Mucosa of descending colon (tissue), 3 donors: ENCODE data around the gene RFX3. TPM values are rescaled to one million over a fixed set of nuclear protein-coding genes. Genes with fewer than 3 reads are reported as not detected.

Experiments used
- ATAC-seq: fragments of 200-7000 bp; cut with Tn5 transposase; one replicate; pipeline ENCODE4 v1.9.1; 2020; ENCODE audit warnings: mild to moderate bottlenecking, moderate library complexity
- DNase-seq, 3 donors: peaks; one replicate each; pipeline ENCODE4 v3.0.0-alpha.2; 2020
- H3K36me3 ChIP-seq: fragments of 200-600 bp; one replicate; pipeline ENCODE4 v1.8.0; 2021; ENCODE audit warnings: low read depth, mild to moderate bottlenecking
- H3K4me1 ChIP-seq: fragments of 200-600 bp; one replicate; pipeline ENCODE4 v1.8.0; 2021; ENCODE audit warnings: low read depth, mild to moderate bottlenecking
- H3K4me3 ChIP-seq: fragments of 200-600 bp; one replicate; pipeline ENCODE4 v1.8.0; 2021; ENCODE audit warnings: mild to moderate bottlenecking
- H3K9me3 ChIP-seq: fragments of 200-600 bp; one replicate; pipeline ENCODE4 v1.8.0; 2021; ENCODE audit warnings: mild to moderate bottlenecking
- CTCF ChIP-seq: fragments of 200-600 bp; IDR thresholded peaks from one replicate; pipeline ENCODE4 v1.8.0; 2022; ENCODE audit warnings: antibody characterized with exemption, mild to moderate bottlenecking
- intact Hi-C, 2 donors: fragments of 100-400 bp; cut with DNase I in 1 of 2; cut with micrococcal nuclease in 1 of 2; formaldehyde crosslinking; loops; one replicate each; pipeline versions ENCODE4 v1.11.0 to v1.11.1; 2022; cut with DNase I, micrococcal nuclease
- total RNA-seq, 3 donors: library from RNA; stranded (reverse); fragmentation: NEBNext Ultra II Directional in 2 of 3; extraction: Animal tissue kit (Norgen Biotek cat#: 25700) in 2 of 3; gene quantifications; one replicate each; pipeline versions ENCODE4 v1.2.1 to v1.2.4, GENCODE V29; 2021 to 2023
- donor health status: DM: no; HTN: no; CAD: no; lungs with moderate emphysema.
- donor health status: DM: no; HTN: no; CAD: no.
- donor health status: DM: no; HTN: yes; CAD: no.

The RFX3 gene
- total RNA-seq, 3 donors from 2014 or later: 12.0 to 13.3 (median 12.3) TPM

DNA sequence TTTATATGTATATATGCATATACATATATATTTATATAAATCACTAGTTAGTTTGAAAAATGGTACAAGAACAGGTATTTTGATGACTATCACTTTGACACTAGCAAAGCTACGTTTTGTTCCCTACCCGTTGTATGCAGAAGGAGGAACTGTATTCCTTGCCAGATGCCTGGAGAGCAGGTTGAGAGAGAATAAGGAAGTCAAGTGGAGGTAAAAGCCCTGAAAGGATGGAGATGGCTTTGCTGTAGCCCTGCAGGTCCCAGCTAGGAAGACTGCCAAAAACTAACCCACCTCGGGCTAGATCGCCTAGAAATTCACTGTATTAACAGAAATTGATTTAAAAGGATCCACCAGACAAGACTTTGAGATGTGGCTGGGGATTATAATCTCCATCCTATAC lies 229.3 kb downstream of the RFX3 start:
- Histone ChIP-seq H3K36me3 (no peaks in the 10 kb centered on the region), H3K9me3 (no peaks in the 10 kb centered on the region), H3K4me3 (no peak overlapping the region), H3K4me1 (no peaks in the 10 kb centered on the region)
- ATAC-seq (no peak), DNase-seq (no peak)
- intact Hi-C loops: no loop called here
- no peak for TF ChIP-seq CTCF

GRCh38 chr9:3292311-3292710 lies 233.5 kb downstream of the RFX3 start:
- intact Hi-C loops: no loop called here
- no peaks in the 10 kb centered on the region for H3K9me3 ChIP-seq

DNA sequence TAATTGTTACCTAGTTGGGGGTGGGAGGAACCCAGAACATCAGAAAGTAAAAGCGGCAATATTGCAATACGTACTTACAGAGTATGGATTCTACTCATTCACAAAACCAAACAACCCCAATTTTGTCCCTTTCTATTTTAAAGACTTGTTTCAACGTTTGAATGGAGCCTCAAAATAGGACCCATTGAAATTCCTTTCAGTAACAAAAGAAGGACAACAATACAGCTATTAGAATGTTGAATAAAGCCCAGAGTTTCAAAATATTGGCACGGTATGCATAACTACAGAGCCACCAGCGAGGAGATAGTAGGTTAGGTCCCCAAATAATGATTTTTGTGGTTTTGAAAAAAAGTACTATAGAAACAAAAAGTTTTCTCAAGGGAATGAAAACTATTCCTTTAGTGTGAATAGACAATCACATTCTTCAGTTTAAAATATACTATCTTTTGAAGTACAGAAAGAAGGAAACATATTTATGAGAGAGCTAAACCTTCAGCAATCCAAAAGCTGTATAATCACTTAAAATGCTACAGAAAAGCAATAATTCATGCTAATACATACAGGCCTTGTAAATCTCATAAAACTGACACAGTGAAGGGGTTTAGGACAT lies 235.5 kb downstream of the RFX3 start:
- no peak for TF ChIP-seq CTCF
- Histone ChIP-seq H3K4me3 (no peak overlapping the region), H3K36me3 (no peaks in the 10 kb centered on the region), H3K9me3 (no peaks in the 10 kb centered on the region), H3K4me1 (no peaks in the 10 kb centered on the region)
- intact Hi-C loops: no loop called here
- DNase-seq: no peak
- no peak for ATAC-seq

More at GRCh38 chr9:3292311-3292710, 233.5 kb downstream of the RFX3 start:
- Histone ChIP-seq H3K4me1 (no peaks in the 10 kb centered on the region), H3K36me3 (no peaks in the 10 kb centered on the region), H3K4me3 (no peak overlapping the region)
- no peak for ATAC-seq
- no peak for TF ChIP-seq CTCF
- DNase-seq: no peak

- DNase-seq: no peak
- Histone ChIP-seq H3K36me3 (no peaks in the 10 kb centered on the region), H3K4me3 (no peak overlapping the region), H3K4me1 (no peaks in the 10 kb centered on the region), H3K9me3 (no peaks in the 10 kb centered on the region)
- intact Hi-C loops: no loop called here
- no peak for TF ChIP-seq CTCF
- no peak for ATAC-seq
Measured at GRCh38 chr9:3288686-3289085, 237.1 kb downstream of the RFX3 start.

- Histone ChIP-seq H3K36me3 (no peaks in the 10 kb centered on the region), H3K9me3 (no peaks in the 10 kb centered on the region), H3K4me3 (no peak overlapping the region), H3K4me1 (no peaks in the 10 kb centered on the region)
- ATAC-seq (no peak), DNase-seq (no peak)
- no peak for TF ChIP-seq CTCF
- intact Hi-C loops: no loop called here
Measured at GRCh38 chr9:3285365-3286161, 240.2 kb downstream of the RFX3 start.
